Esophagus squamous epithelium (tissue), 4 donors: ENCODE measurements around the gene ROMO1.

ENCODE experiments used
- CTCF ChIP-seq, 6 experiments: fragments of 450-650 bp in 4 of 6; fragments of 200-600 bp in 2 of 6; sonication (generic) in 2 of 6; IDR thresholded peaks; one replicate each; pipeline ENCODE4 v1.5.1; 2016 to 2019; ENCODE audit warnings: antibody characterized with exemption in 6 of 6, mild to moderate bottlenecking in 4 of 6, moderate library complexity in 4 of 6
- POLR2A ChIP-seq, 4 donors: fragments of 450-650 bp; IDR thresholded peaks; one replicate each; pipeline ENCODE4 v1.6.1; 2017; ENCODE audit warnings: antibody characterized with exemption in 4 of 4, mild to moderate bottlenecking in 4 of 4, moderate library complexity in 3 of 4

GRCh38 chr20:35729283-35729807 is 30.1 kb downstream of the ROMO1 start:
- TF ChIP-seq POLR2A (IDR thresholded peaks at IDR 0.05) (no peak), CTCF (IDR thresholded peaks at IDR 0.05) (no peak)
